HFF-Myc (cell line): Measurements from ENCODE around the gene JMJD1C.

ENCODE experiments used
- DNase-seq: peaks from one replicate; pipeline ENCODE4 v3.0.0-alpha.2; 2011; ENCODE audit warnings: low read depth; ENCODE audit errors: extremely low read depth
- H3K4me3 ChIP-seq: replicated peaks from 2 replicates; pipeline ENCODE4 v1.5.1; 2011; ENCODE audit warnings: low read depth, mild to moderate bottlenecking, control low read depth, low read length
- TF ChIP-seq, protein P1 (sequence below): IDR thresholded peaks from 2 replicates; pipeline ENCODE4 v1.5.1; 2012; ENCODE audit warnings: mild to moderate bottlenecking, low read depth, low read length, control low read depth; ENCODE audit errors: missing control alignments

JMJD1C gene

GRCh38 chr10:63373176-63373575 lies 92.6 kb downstream of the JMJD1C start:
- no peak for DNase-seq
- TF ChIP-seq, protein P1, sequence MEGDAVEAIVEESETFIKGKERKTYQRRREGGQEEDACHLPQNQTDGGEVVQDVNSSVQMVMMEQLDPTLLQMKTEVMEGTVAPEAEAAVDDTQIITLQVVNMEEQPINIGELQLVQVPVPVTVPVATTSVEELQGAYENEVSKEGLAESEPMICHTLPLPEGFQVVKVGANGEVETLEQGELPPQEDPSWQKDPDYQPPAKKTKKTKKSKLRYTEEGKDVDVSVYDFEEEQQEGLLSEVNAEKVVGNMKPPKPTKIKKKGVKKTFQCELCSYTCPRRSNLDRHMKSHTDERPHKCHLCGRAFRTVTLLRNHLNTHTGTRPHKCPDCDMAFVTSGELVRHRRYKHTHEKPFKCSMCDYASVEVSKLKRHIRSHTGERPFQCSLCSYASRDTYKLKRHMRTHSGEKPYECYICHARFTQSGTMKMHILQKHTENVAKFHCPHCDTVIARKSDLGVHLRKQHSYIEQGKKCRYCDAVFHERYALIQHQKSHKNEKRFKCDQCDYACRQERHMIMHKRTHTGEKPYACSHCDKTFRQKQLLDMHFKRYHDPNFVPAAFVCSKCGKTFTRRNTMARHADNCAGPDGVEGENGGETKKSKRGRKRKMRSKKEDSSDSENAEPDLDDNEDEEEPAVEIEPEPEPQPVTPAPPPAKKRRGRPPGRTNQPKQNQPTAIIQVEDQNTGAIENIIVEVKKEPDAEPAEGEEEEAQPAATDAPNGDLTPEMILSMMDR = no peak

DNA sequence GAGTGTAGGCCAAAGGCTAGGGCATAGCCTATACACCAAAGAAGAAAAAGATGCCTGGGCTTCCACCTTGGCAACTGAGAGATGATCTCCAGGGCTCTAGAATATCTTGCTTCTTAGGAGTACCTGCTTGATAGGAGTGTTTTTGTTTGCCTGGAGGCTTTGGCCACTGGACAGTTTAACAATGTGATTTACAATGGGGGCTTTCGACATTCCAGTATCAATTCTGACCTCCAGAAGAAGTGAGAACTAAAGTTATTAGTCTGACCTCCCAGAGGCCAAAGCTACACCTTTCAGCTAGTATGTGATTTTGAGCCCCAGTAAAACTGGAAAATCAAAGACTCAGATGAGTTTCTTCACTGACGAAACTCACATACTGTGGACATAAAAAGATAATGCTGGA lies 96.1 kb downstream of the JMJD1C start:
- H3K4me3 ChIP-seq = no peak overlapping the region
- DNase-seq = no peak
- TF ChIP-seq, protein P1 = no peak

More at GRCh38 chr10:63373176-63373575, 92.6 kb downstream of the JMJD1C start:
- no peak overlapping the region for H3K4me3 ChIP-seq

DNA sequence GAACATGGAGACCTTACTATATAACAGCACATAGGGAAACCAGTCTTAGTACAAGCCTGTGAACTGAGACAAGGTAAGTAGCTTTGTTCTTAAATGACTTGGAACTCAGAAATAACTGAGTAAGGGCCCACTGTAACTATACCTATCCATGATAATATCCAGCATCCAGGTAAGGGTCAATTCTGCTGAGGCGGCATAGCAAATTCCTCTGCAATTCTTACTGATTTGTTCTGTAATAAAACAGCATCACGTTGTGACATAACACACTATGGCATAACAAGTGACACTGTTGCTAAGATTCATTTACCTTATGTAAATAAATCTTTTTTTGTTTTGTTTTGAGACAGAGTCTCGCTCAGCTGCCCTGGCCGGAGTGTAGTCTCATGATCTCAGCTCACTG lies 97.4 kb downstream of the JMJD1C start:
- DNase-seq = no peak
- TF ChIP-seq, protein P1 = no peak
- H3K4me3 ChIP-seq = no peak overlapping the region

DNA sequence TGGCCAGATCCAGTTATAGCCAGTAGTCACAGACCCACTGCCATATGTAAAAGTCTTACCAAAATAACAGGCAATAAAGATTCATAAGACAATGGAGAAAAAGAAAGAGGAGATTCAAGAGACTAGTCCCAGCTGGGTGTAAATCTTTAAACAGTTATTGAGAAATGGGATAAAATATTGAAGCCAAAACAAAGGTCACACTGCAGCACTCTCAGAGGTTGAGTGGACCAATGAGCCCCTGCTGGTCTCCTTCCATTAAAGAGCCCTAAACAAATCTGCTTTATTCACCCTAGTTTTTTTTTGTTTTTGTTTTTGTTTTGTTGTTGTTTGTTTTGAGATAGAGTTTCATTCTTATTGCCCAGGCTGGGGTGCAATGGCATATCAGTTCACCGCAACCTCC lies 98.8 kb downstream of the JMJD1C start:
- no peak overlapping the region for H3K4me3 ChIP-seq
- TF ChIP-seq, protein P1 = no peak
- DNase-seq = no peak

GRCh38 chr10:63365976-63366765 lies 99.6 kb downstream of the JMJD1C start:
- no peak for DNase-seq
- TF ChIP-seq, protein P1 = no peak
- H3K4me3 ChIP-seq = no peak overlapping the region

- TF ChIP-seq, protein P1 = no peak
These were observed 100.9 kb downstream of the JMJD1C start for GRCh38 chr10:63364918-63365317.

GRCh38 chr10:63363951-63364350 lies 101.8 kb downstream of the JMJD1C start:
- no peak for DNase-seq
- H3K4me3 ChIP-seq = no peak overlapping the region
- TF ChIP-seq, protein P1 = no peak

More at GRCh38 chr10:63364918-63365317, 100.9 kb downstream of the JMJD1C start:
- DNase-seq = no peak
- H3K4me3 ChIP-seq = no peak overlapping the region
